Ovary (tissue), 3 donors: ENCODE results near the gene BMPER.

Experiments
- EP300 ChIP-seq: sonication (generic); formaldehyde crosslinking; IDR thresholded peaks from one replicate; pipeline ENCODE4 v1.6.1; 2017; ENCODE audit warnings: antibody characterized with exemption
- POLR2A ChIP-seq: fragments of 450-650 bp; IDR thresholded peaks from one replicate; pipeline ENCODE4 v1.6.1; 2017; ENCODE audit warnings: antibody characterized with exemption, mild to moderate bottlenecking, moderate library complexity
- TF ChIP-seq, protein P1 (sequence below), 3 donors: fragments of 450-650 bp in 2 of 3; fragments of 200-600 bp in 1 of 3; IDR thresholded peaks; one replicate each; pipeline versions ENCODE4 v1.5.1 to v1.8.0; 2016 to 2022; ENCODE audit warnings: antibody characterized with exemption in 3 of 3, mild to moderate bottlenecking in 1 of 3
- donor health status: DM: no; HTN: no; CAD: no.

DNA sequence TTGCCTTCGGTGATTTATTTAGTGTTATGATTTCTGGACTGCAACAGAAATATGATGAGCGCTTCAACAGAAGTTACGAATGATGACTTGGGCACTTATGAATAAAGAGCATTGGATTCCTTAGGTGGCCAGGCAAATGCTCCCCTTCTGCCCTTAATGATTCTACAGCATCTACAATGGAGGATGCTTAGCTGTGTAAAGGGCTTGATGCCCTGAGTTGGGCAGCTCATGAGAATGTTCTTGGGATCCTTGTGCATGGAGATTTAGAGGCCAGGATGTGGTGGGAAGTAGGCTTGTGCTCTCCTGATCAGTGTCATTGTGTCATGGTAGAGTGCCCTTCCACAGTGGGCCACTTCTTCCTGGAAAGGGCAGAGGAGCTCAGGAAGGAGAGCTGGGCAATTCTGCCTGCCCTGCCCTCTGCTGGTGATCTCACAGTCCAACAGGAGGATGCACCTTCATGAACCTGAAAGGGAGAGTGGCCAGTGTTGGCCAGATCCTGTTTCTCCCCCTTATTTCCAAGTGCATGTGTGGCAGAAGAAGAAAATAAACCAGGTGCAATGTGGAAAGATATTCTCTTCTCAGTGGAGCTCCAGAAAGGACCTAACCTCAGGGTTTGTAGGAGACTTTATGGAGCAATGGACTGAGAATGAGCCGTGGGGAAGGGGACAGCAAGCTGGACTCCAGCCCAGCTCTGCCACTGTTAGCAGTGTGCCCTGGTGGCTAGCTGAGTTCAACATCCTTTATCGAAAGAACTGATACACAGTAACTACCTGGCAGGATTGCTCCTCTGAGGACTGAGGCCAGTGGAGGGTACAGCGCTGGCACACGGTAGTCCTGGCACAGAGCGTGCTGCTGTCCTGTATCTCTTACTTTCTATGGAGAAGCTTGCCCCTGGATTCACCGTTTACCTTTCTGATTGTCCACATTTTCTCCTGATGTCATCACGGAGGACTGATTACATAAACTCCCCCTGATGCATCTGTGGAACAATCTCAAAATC lies 182.9 kb downstream of the BMPER start:
- TF ChIP-seq EP300 (no peak), POLR2A (no peak)
- TF ChIP-seq, protein P1, sequence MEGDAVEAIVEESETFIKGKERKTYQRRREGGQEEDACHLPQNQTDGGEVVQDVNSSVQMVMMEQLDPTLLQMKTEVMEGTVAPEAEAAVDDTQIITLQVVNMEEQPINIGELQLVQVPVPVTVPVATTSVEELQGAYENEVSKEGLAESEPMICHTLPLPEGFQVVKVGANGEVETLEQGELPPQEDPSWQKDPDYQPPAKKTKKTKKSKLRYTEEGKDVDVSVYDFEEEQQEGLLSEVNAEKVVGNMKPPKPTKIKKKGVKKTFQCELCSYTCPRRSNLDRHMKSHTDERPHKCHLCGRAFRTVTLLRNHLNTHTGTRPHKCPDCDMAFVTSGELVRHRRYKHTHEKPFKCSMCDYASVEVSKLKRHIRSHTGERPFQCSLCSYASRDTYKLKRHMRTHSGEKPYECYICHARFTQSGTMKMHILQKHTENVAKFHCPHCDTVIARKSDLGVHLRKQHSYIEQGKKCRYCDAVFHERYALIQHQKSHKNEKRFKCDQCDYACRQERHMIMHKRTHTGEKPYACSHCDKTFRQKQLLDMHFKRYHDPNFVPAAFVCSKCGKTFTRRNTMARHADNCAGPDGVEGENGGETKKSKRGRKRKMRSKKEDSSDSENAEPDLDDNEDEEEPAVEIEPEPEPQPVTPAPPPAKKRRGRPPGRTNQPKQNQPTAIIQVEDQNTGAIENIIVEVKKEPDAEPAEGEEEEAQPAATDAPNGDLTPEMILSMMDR (IDR thresholded peaks at IDR 0.05), result no peak
